CD14-positive monocyte (primary cell): ENCODE data around the gene EML1. TPM values are rescaled to one million over a fixed set of nuclear protein-coding genes. Genes with fewer than 3 reads are reported as not detected.

Source experiments
- DNase-seq, 3 donors: peaks; one replicate each; pipeline ENCODE4 v3.0.0-alpha.2; 2011 to 2022
- H2AFZ ChIP-seq: 2 replicates; pipeline ENCODE4 v1.6.0; 2012; ENCODE audit warnings: mild to moderate bottlenecking, low read depth, low read length, inconsistent platforms; ENCODE audit not compliant: insufficient read depth, poor library complexity, severe bottlenecking
- H3K27ac ChIP-seq, 2 donors: 1 replicate in 1 of 2; 2 replicates in 1 of 2; pipeline ENCODE4 v1.5.1; 2012 to 2013; ENCODE audit warnings: low read length in 2 of 2, control low read depth in 1 of 2, inconsistent platforms in 1 of 2, low read depth in 1 of 2, mild to moderate bottlenecking in 1 of 2
- H3K27me3 ChIP-seq, 2 donors: one replicate each; pipeline versions ENCODE4 v1.6.0 to v1.6.1; 2011 to 2013; ENCODE audit warnings: low read length in 2 of 2; ENCODE audit not compliant: control insufficient read depth in 2 of 2, insufficient read depth in 2 of 2
- H3K36me3 ChIP-seq, 2 donors: replicated peaks in 1 of 2; 1 replicate in 1 of 2; 2 replicates in 1 of 2; pipeline versions ENCODE4 v1.5.1 to v1.6.1; 2012 to 2013; ENCODE audit warnings: low read length in 2 of 2, control low read depth in 1 of 2, inconsistent platforms in 1 of 2, mild to moderate bottlenecking in 1 of 2; ENCODE audit not compliant: insufficient read depth in 2 of 2, control insufficient read depth in 1 of 2
- H3K4me1 ChIP-seq, 2 donors: 1 replicate in 1 of 2; 2 replicates in 1 of 2; pipeline versions ENCODE4 v1.5.1 to v1.6.1; 2012 to 2013; ENCODE audit warnings: low read length in 2 of 2, control low read depth in 1 of 2, inconsistent platforms in 1 of 2, mild to moderate bottlenecking in 1 of 2, moderate library complexity in 1 of 2; ENCODE audit not compliant: insufficient read depth in 2 of 2, control insufficient read depth in 1 of 2
- H3K4me2 ChIP-seq: replicated peaks from 2 replicates; pipeline ENCODE3; 2012; ENCODE audit warnings: low read length, moderate library complexity, mild to moderate bottlenecking; ENCODE audit not compliant: poor library complexity, severe bottlenecking; ENCODE audit errors: extremely low read depth
- H3K4me3 ChIP-seq, 3 experiments: fragments of 200-600 bp in 1 of 3; sonication (generic) in 1 of 3; replicated peaks in 1 of 3; 1 replicate in 2 of 3; 2 replicates in 1 of 3; pipeline ENCODE4 v1.5.1; 2011 to 2013; ENCODE audit warnings: low read length in 3 of 3, mild to moderate bottlenecking in 3 of 3, control low read depth in 2 of 3, low read depth in 2 of 3, inconsistent platforms in 1 of 3, moderate library complexity in 1 of 3
- H3K79me2 ChIP-seq: 2 replicates; pipeline ENCODE4 v1.6.0; 2012; ENCODE audit warnings: mild to moderate bottlenecking, control low read depth, inconsistent platforms, low read length, moderate library complexity; ENCODE audit not compliant: insufficient read depth
- H3K9ac ChIP-seq: 2 replicates; pipeline ENCODE4 v1.6.0; 2017; ENCODE audit warnings: low read length, mild to moderate bottlenecking; ENCODE audit not compliant: insufficient read depth, poor library complexity, severe bottlenecking
- H3K9me3 ChIP-seq, 2 donors: replicated peaks in 1 of 2; 1 replicate in 1 of 2; 2 replicates in 1 of 2; pipeline versions ENCODE4 v1.5.1 to v1.6.1; 2012 to 2013; ENCODE audit warnings: low read length in 2 of 2, control low read depth in 1 of 2; ENCODE audit not compliant: control insufficient read depth in 1 of 2, insufficient read depth in 1 of 2
- H4K20me1 ChIP-seq: 2 replicates; pipeline ENCODE4 v1.6.0; 2012; ENCODE audit warnings: mild to moderate bottlenecking, low read length, control low read depth, moderate library complexity; ENCODE audit not compliant: insufficient read depth
- H3K27ac Mint-ChIP-seq, 7 donors: one replicate each; pipeline ENCODE4 v1.8.0; 2020; ENCODE audit warnings: mild to moderate bottlenecking in 7 of 7, mixed read lengths in 7 of 7, moderate library complexity in 6 of 7, inconsistent platforms in 2 of 7
- H3K27me3 Mint-ChIP-seq, 3 donors: one replicate each; pipeline ENCODE4 v1.8.0; 2021 to 2022; ENCODE audit warnings: low read depth in 3 of 3, mild to moderate bottlenecking in 3 of 3, mixed read lengths in 3 of 3, moderate library complexity in 3 of 3, inconsistent platforms in 1 of 3
- H3K36me3 Mint-ChIP-seq, 2 donors: one replicate each; pipeline ENCODE4 v1.8.0; 2020; ENCODE audit warnings: mixed read lengths in 2 of 2, inconsistent platforms in 1 of 2, mild to moderate bottlenecking in 1 of 2
- H3K4me1 Mint-ChIP-seq: one replicate; pipeline ENCODE4 v1.8.0; 2020; ENCODE audit warnings: mild to moderate bottlenecking, mixed read lengths
- H3K4me3 Mint-ChIP-seq, 2 donors: one replicate each; pipeline ENCODE4 v1.8.0; 2020; ENCODE audit warnings: mild to moderate bottlenecking in 2 of 2, mixed read lengths in 2 of 2, moderate library complexity in 1 of 2
- H3K9me3 Mint-ChIP-seq, 7 donors: one replicate each; pipeline ENCODE4 v1.8.0; 2020 to 2022; ENCODE audit warnings: mixed read lengths in 7 of 7, mild to moderate bottlenecking in 6 of 7, moderate library complexity in 6 of 7, inconsistent platforms in 2 of 7
- CTCF ChIP-seq: fragments of 200-600 bp; IDR thresholded peaks from one replicate; pipeline ENCODE4 v1.8.0; 2022; ENCODE audit warnings: antibody characterized with exemption, mild to moderate bottlenecking
- WGBS: methylation state at CpG from one replicate; pipeline ENCODE4 v1.1.5; 2013; ENCODE audit warnings: missing lambda C conversion rate; ENCODE audit not compliant: insufficient coverage; 5-methylcytosine and 5-hydroxymethylcytosine counted together
- intact Hi-C, 2 donors: fragments of 100-400 bp; cut with micrococcal nuclease; formaldehyde crosslinking; loops; one replicate each; pipeline versions ENCODE4 v1.15.0 to v1.15.1; 2023
- polyA plus RNA-seq, 3 donors: library from polyadenylated mRNA; depleted of rRNA in 1 of 3; unstranded in 2 of 3; stranded (reverse) in 1 of 3; fragments of 300-500 nt in 2 of 3; fragments of >200 nt in 1 of 3; fragmentation: Illumina TruSeq in 2 of 3; gene quantifications; 1 replicate in 2 of 3; 2 replicates in 1 of 3; pipeline ENCODE4 v1.2.3, GENCODE V29; 2012 to 2021

EML1 gene
- polyA plus RNA-seq, 3 donors = not detected

GRCh38 chr14:99975190-99975589 lies 182.0 kb downstream of the EML1 start:
- TF ChIP-seq CTCF = no peak
- no peak overlapping the region for H3K4me3 ChIP-seq
- H3K4me3 Mint-ChIP-seq = no peak overlapping the region
- H3K9ac ChIP-seq = no peak overlapping the region
- H3K9me3 Mint-ChIP-seq = peaks cover 0 to 12% (median 7%) of the 10 kb centered on the region in 7 donors
- H3K36me3 Mint-ChIP-seq = peaks cover 0 to 6% of the 10 kb centered on the region in 2 donors
- no peak overlapping the region for H2AFZ ChIP-seq
- no peaks in the 10 kb centered on the region for H3K79me2 ChIP-seq
- H3K4me2 ChIP-seq = no peak overlapping the region
- peaks cover 0 to 6% of the 10 kb centered on the region in 2 donors for H3K9me3 ChIP-seq
- H3K27ac ChIP-seq = no peak overlapping the region
- no peak for DNase-seq
- no peaks in the 10 kb centered on the region for H4K20me1 ChIP-seq
- no peak overlapping the region for H3K27ac Mint-ChIP-seq
- no peaks in the 10 kb centered on the region for H3K36me3 ChIP-seq
- H3K27me3 Mint-ChIP-seq = peaks cover 16 to 25% (median 20%) of the 10 kb centered on the region in 3 donors
- peaks cover 3 to 19% of the 10 kb centered on the region in 2 donors for H3K27me3 ChIP-seq
- H3K4me1 Mint-ChIP-seq = peaks cover 10% of the 10 kb centered on the region
- intact Hi-C loops = no loop called here
- peaks cover 11 to 16% of the 10 kb centered on the region in 2 donors for H3K4me1 ChIP-seq

- no peak for TF ChIP-seq CTCF
Observed at GRCh38 chr14:99976021-99976420, 182.8 kb downstream of the EML1 start.

More at GRCh38 chr14:99976021-99976420, 182.8 kb downstream of the EML1 start:
- no peak overlapping the region for H3K4me3 ChIP-seq
- peaks cover 0 to 6% of the 10 kb centered on the region in 2 donors for H3K36me3 Mint-ChIP-seq
- H3K27ac ChIP-seq = no peak overlapping the region
- H3K9me3 ChIP-seq = peaks cover 0 to 2% of the 10 kb centered on the region in 2 donors
- H3K4me1 Mint-ChIP-seq = peaks cover 7% of the 10 kb centered on the region
- WGBS = no CpG with 5 or more reads among the region's 1 CpG
- no peak for DNase-seq
- no peak overlapping the region for H3K27ac Mint-ChIP-seq
- no peaks in the 10 kb centered on the region for H3K36me3 ChIP-seq
- no peaks in the 10 kb centered on the region for H3K79me2 ChIP-seq
- no peak overlapping the region for H3K9ac ChIP-seq
- H3K9me3 Mint-ChIP-seq = peaks cover 0 to 7% (median 4%) of the 10 kb centered on the region in 7 donors
- H3K4me2 ChIP-seq = no peak overlapping the region
- H3K4me1 ChIP-seq = peaks cover 8 to 14% of the 10 kb centered on the region in 2 donors
- intact Hi-C loops = no loop called here
- peaks cover 10 to 16% (median 11%) of the 10 kb centered on the region in 3 donors for H3K27me3 Mint-ChIP-seq
- H2AFZ ChIP-seq = no peak overlapping the region
- peaks cover 0 to 10% of the 10 kb centered on the region in 2 donors for H3K27me3 ChIP-seq
- no peaks in the 10 kb centered on the region for H4K20me1 ChIP-seq
- no peak overlapping the region for H3K4me3 Mint-ChIP-seq
